ENCODE measurements around the gene DTX1. TPM values are rescaled to one million over a fixed set of nuclear protein-coding genes. Genes with fewer than 3 reads are reported as not detected.

The DTX1 gene
- total and polyA plus RNA-seq, 4 donors: 1.3 to 4.9 (median 2.2) TPM

DNA sequence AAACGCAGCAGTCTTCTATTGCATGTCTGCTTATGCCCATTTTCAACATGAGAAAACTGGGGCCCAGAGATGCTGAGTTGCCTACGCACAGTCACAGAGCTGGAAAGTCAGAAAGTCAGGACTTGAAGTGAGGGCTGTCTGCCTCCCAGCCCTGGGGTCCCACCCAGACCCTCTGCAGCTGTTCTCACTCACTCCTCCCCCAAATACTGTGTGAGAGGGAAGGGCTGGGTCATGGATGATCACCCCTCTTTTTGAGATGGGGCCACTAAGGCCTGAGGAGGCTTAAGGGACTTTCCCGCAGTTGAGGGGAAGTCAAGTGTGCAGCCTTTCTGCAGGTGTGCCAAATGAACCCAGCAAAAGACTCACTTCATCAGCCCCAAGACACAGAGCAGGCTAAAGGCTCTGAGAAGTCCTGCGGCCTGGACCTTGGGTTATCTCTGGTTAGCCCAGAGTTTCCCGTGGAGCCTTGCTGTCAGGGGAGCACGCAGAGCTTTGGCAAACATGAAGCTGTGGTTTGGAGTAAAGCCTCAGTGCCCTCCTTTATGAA, 18.7 kb downstream of the DTX1 start:
- H3K36me3 ChIP-seq (ENCODE audit: control insufficient read depth in 4 of 4, insufficient read depth in 4 of 4, low read length in 4 of 4): no peaks in the 10 kb centered on the region
- WGBS, 2 donors: 60 to 83% methylated on average over 6 of the region's 6 CpGs
- DNase-seq (no peak), ATAC-seq (ENCODE audit: insufficient read depth, low FRiP score) (no peak)
- H3K9me3 ChIP-seq (ENCODE audit: control insufficient read depth in 4 of 4, insufficient read depth in 3 of 4, low read length in 3 of 4): no peaks in the 10 kb centered on the region
- no peak overlapping the region for H3K27ac ChIP-seq (ENCODE audit: low read depth in 1 of 2, low read length in 1 of 2)
- H3K4me3 ChIP-seq: no peak overlapping the region
- H3K4me1 ChIP-seq (ENCODE audit: control insufficient read depth in 5 of 5, insufficient read depth in 5 of 5, low read length in 5 of 5): peaks cover 0 to 7% (median 0%) of the 10 kb centered on the region in 5 donors
- no peak overlapping the region for H3K9ac ChIP-seq (ENCODE audit: insufficient read depth in 1 of 2, low read length in 2 of 2)
- peaks cover 16 to 32% (median 17%) of the 10 kb centered on the region in 3 donors for H3K27me3 ChIP-seq (ENCODE audit: control insufficient read depth in 3 of 3, insufficient read depth in 3 of 3, low read length in 2 of 3)
- TF ChIP-seq, protein P1, sequence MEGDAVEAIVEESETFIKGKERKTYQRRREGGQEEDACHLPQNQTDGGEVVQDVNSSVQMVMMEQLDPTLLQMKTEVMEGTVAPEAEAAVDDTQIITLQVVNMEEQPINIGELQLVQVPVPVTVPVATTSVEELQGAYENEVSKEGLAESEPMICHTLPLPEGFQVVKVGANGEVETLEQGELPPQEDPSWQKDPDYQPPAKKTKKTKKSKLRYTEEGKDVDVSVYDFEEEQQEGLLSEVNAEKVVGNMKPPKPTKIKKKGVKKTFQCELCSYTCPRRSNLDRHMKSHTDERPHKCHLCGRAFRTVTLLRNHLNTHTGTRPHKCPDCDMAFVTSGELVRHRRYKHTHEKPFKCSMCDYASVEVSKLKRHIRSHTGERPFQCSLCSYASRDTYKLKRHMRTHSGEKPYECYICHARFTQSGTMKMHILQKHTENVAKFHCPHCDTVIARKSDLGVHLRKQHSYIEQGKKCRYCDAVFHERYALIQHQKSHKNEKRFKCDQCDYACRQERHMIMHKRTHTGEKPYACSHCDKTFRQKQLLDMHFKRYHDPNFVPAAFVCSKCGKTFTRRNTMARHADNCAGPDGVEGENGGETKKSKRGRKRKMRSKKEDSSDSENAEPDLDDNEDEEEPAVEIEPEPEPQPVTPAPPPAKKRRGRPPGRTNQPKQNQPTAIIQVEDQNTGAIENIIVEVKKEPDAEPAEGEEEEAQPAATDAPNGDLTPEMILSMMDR (IDR thresholded peaks at IDR 0.05; ENCODE audit: control extremely low read depth, extremely low read depth): no peak

DNA sequence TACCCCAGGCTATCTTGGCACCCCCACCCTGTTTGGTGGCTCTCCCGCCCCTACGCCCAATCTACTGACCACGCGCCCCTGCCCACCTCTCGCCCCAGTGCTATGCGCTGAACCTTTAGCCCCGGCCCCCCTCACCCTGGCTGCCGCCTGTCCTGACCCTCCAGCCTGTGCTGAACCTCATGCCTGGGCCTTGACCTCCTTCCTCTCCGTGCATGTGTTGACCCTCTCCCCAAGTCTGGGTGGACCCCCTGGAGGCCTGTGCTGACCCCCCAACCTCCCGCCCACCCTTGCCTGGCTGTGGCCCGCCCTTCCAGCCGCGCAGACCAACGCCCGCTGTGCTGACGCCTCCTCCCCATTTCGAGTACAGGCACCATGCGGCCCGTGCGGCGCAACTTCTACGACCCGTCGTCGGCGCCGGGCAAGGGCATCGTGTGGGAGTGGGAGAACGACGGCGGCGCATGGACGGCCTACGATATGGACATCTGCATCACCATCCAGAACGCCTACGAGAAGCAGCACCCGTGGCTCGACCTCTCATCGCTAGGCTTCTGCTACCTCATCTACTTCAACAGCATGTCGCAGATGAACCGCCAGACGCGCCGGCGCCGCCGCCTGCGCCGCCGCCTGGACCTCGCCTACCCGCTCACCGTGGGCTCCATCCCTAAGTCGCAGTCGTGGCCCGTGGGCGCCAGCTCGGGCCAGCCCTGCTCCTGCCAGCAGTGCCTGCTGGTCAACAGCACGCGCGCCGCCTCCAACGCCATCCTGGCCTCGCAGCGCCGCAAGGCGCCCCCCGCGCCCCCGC, 20.7 kb downstream of the DTX1 start:
- 20 to 26% methylated on average over 63 to 70 of the region's 70 CpGs for WGBS, 2 donors
- no peak for ATAC-seq (ENCODE audit: insufficient read depth, low FRiP score)
- no peak for DNase-seq
- H3K27ac ChIP-seq (ENCODE audit: low read depth in 1 of 2, low read length in 1 of 2): no peak overlapping the region
- H3K4me3 ChIP-seq: no peak overlapping the region
- H3K4me1 ChIP-seq (ENCODE audit: control insufficient read depth in 5 of 5, insufficient read depth in 5 of 5, low read length in 5 of 5): peaks cover 0 to 2% (median 0%) of the 10 kb centered on the region in 5 donors
- H3K27me3 ChIP-seq (ENCODE audit: control insufficient read depth in 3 of 3, insufficient read depth in 3 of 3, low read length in 2 of 3): peaks cover 16 to 32% (median 20%) of the 10 kb centered on the region in 3 donors
- H3K9me3 ChIP-seq (ENCODE audit: control insufficient read depth in 4 of 4, insufficient read depth in 3 of 4, low read length in 3 of 4): no peaks in the 10 kb centered on the region
- no peaks in the 10 kb centered on the region for H3K36me3 ChIP-seq (ENCODE audit: control insufficient read depth in 4 of 4, insufficient read depth in 4 of 4, low read length in 4 of 4)
- TF ChIP-seq, protein P1 (IDR thresholded peaks at IDR 0.05; ENCODE audit: control extremely low read depth, extremely low read depth): no peak
- no peak overlapping the region for H3K9ac ChIP-seq (ENCODE audit: insufficient read depth in 1 of 2, low read length in 2 of 2)

DNA sequence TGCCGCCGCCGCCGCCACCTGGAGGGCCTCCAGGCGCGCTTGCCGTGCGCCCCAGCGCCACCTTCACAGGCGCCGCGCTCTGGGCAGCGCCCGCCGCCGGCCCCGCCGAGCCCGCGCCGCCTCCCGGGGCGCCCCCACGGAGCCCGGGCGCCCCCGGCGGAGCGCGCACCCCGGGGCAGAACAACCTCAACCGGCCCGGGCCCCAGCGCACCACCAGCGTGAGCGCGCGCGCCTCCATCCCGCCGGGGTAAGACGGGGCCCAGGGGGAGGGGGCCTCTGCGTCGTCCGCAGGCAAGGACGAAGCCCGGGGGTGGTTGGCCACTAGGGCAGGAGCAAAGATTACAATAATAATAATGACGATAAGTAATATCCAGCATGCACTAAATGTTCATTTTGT, 21.3 kb downstream of the DTX1 start:
- H3K4me1 ChIP-seq (ENCODE audit: control insufficient read depth in 5 of 5, insufficient read depth in 5 of 5, low read length in 5 of 5): peaks cover 0 to 2% (median 0%) of the 10 kb centered on the region in 5 donors
- no peaks in the 10 kb centered on the region for H3K36me3 ChIP-seq (ENCODE audit: control insufficient read depth in 4 of 4, insufficient read depth in 4 of 4, low read length in 4 of 4)
- no peak for DNase-seq
- no peak overlapping the region for H3K4me3 ChIP-seq
- no peak overlapping the region for H3K27ac ChIP-seq (ENCODE audit: low read depth in 1 of 2, low read length in 1 of 2)
- TF ChIP-seq, protein P1 (IDR thresholded peaks at IDR 0.05; ENCODE audit: control extremely low read depth, extremely low read depth): no peak
- no peaks in the 10 kb centered on the region for H3K9me3 ChIP-seq (ENCODE audit: control insufficient read depth in 4 of 4, insufficient read depth in 3 of 4, low read length in 3 of 4)
- H3K9ac ChIP-seq (ENCODE audit: insufficient read depth in 1 of 2, low read length in 2 of 2): no peak overlapping the region
- ATAC-seq (ENCODE audit: insufficient read depth, low FRiP score): no peak
- 21 to 24% methylated on average over 25 to 48 of the region's 48 CpGs for WGBS, 2 donors
- peaks cover 16 to 32% (median 20%) of the 10 kb centered on the region in 3 donors for H3K27me3 ChIP-seq (ENCODE audit: control insufficient read depth in 3 of 3, insufficient read depth in 3 of 3, low read length in 2 of 3)

Data from lung (tissue), 12 donors.